PC-3 (cell line): ENCODE measurements around the gene DDX17. TPM values are rescaled to one million over a fixed set of nuclear protein-coding genes. Genes with fewer than 3 reads are reported as not detected.

Experiments
- ATAC-seq: fragments of 200-7000 bp; cut with Tn5 transposase; 2 replicates; pipeline ENCODE4 v1.9.1; 2020; ENCODE audit warnings: mild to moderate bottlenecking, moderate library complexity
- BruUV-seq: library from RNA; stranded (reverse); fragments of 400-500 nt; replicated peaks from 2 replicates; lab custom pipeline; 2021; lab: Mats Ljungman, UMichigan
- CTCF ChIA-PET: fragments of 300-600 bp; sonication (Branson Sonifier 250); formaldehyde crosslinking; loops from one replicate; lab custom pipeline; 2022; ENCODE audit warnings: antibody characterized with exemption; lab: Charles Lee
- POLR2A ChIA-PET: fragments of 300-600 bp; sonication (Branson Sonifier 250); formaldehyde crosslinking; loops from one replicate; lab custom pipeline; 2022; ENCODE audit warnings: antibody characterized with exemption; ENCODE audit not compliant: unreplicated experiment; lab: Charles Lee
- DNase-seq: peaks from one replicate; pipeline ENCODE4 v3.0.0-alpha.2; 2015
- H2AFZ ChIP-seq: fragments of 300-600 bp; sonication (generic); 2 replicates; pipeline ENCODE4 v1.6.0; 2016; ENCODE audit warnings: antibody characterized with exemption, low read length
- H3F3A ChIP-seq: fragments of 300-600 bp; sonication (generic); one replicate; pipeline ENCODE4 v1.6.0; 2017; ENCODE audit warnings: antibody characterized with exemption, low read length, control low read depth, mild to moderate bottlenecking; ENCODE audit not compliant: unreplicated experiment
- H3K27ac ChIP-seq: fragments of 300-600 bp; sonication (generic); 2 replicates; pipeline ENCODE4 v1.5.1; 2016; ENCODE audit warnings: mild to moderate bottlenecking, low read length
- H3K27me3 ChIP-seq: fragments of 300-600 bp; sonication (generic); 2 replicates; pipeline ENCODE4 v1.6.1; 2016; ENCODE audit warnings: low read length, mixed read lengths
- H3K36me3 ChIP-seq: fragments of 300-600 bp; sonication (generic); 2 replicates; pipeline ENCODE4 v1.6.1; 2016; ENCODE audit warnings: low read depth, mixed run types, low read length, mixed read lengths
- H3K4me1 ChIP-seq: fragments of 300-600 bp; sonication (generic); 2 replicates; pipeline ENCODE4 v1.5.1; 2016; ENCODE audit warnings: low read length; ENCODE audit not compliant: insufficient read depth
- H3K4me2 ChIP-seq: fragments of 300-600 bp; sonication (generic); 2 replicates; pipeline ENCODE4 v1.6.0; 2016; ENCODE audit warnings: low read length
- H3K4me3 ChIP-seq: fragments of 300-600 bp; sonication (generic); 2 replicates; pipeline ENCODE4 v1.5.1; 2016; ENCODE audit warnings: mild to moderate bottlenecking, low read length, mixed read lengths
- H3K79me2 ChIP-seq: fragments of 300-600 bp; sonication (generic); 2 replicates; pipeline ENCODE4 v1.6.1; 2017; ENCODE audit warnings: low read length, mixed read lengths
- H3K9ac ChIP-seq: fragments of 300-600 bp; sonication (generic); 2 replicates; pipeline ENCODE4 v1.6.0; 2016; ENCODE audit warnings: mild to moderate bottlenecking, low read length
- H3K9me2 ChIP-seq: fragments of 300-600 bp; sonication (generic); replicated peaks from 2 replicates; pipeline ENCODE4 v1.6.1; 2016; ENCODE audit warnings: mixed run types, low read length, mixed read lengths
- H3K9me3 ChIP-seq: fragments of 300-600 bp; sonication (generic); 2 replicates; pipeline ENCODE4 v1.6.1; 2016; ENCODE audit warnings: low read length, mixed read lengths
- H4K20me1 ChIP-seq: fragments of 300-600 bp; sonication (generic); 2 replicates; pipeline ENCODE4 v1.6.1; 2016; ENCODE audit warnings: low read length, mixed read lengths
- EZH2 ChIP-seq: fragments of 300-600 bp; sonication (generic); IDR thresholded peaks from one replicate; pipeline ENCODE4 v1.6.1; 2017; ENCODE audit warnings: antibody characterized with exemption, mild to moderate bottlenecking, low read length; ENCODE audit not compliant: unreplicated experiment
- EZH2phosphoT487 ChIP-seq: fragments of 300-600 bp; sonication (generic); IDR thresholded peaks from 2 replicates; pipeline ENCODE4 v1.6.1; 2018; ENCODE audit warnings: mild to moderate bottlenecking, antibody characterized with exemption, low read length, borderline replicate concordance
- intact Hi-C: fragments of 100-400 bp; cut with micrococcal nuclease; formaldehyde crosslinking; loops from 2 replicates; pipeline ENCODE4 v1.9.0; 2023
- total RNA-seq: library from RNA; depleted of rRNA; stranded (reverse); fragments of >200 nt; gene quantifications from 2 replicates; pipeline ENCODE4 v1.2.3, GENCODE V29; 2014
- TF ChIP-seq, protein P1 (sequence below): fragments of 300-600 bp; sonication (generic); conservative IDR thresholded peaks from 2 replicates; pipeline ENCODE4 v1.5.1; 2017; ENCODE audit warnings: antibody characterized with exemption, low read depth, mild to moderate bottlenecking, low read length

Gene DDX17
- total RNA-seq, 1 experiment from 2014 or later: 333 TPM

DNA sequence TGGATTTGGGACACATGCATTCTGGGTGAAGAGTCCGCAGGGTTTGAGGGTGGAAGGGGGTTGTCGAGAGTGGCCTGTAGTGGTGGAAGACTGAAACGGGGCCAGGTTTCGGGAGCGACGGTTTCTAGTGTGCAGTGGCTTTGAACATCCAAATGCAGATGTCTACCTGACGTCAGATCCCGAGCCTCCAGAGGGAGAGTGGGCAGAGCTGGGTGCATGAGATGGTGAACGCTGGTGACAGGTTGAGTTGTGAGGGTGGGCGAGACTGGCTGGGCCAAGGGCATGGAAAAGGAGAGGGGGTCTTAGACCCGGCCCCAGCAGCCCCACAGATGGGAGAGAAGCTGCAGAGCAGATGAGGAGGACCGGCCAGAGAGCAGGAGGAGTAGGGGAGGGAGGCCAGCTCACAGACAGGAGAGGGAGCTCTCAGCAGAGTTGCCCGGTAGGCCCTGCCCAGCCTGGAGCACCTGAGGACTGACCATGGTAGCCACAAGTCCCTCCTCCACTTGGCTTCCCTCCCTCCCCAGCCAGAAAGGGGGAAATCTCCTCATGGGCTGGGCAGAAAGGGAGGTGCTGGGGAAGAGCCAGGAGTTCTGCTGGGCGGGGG is 65.3 kb downstream of the DDX17 start:
- ATAC-seq (no peak), DNase-seq (no peak)
- TF ChIP-seq, protein P1, sequence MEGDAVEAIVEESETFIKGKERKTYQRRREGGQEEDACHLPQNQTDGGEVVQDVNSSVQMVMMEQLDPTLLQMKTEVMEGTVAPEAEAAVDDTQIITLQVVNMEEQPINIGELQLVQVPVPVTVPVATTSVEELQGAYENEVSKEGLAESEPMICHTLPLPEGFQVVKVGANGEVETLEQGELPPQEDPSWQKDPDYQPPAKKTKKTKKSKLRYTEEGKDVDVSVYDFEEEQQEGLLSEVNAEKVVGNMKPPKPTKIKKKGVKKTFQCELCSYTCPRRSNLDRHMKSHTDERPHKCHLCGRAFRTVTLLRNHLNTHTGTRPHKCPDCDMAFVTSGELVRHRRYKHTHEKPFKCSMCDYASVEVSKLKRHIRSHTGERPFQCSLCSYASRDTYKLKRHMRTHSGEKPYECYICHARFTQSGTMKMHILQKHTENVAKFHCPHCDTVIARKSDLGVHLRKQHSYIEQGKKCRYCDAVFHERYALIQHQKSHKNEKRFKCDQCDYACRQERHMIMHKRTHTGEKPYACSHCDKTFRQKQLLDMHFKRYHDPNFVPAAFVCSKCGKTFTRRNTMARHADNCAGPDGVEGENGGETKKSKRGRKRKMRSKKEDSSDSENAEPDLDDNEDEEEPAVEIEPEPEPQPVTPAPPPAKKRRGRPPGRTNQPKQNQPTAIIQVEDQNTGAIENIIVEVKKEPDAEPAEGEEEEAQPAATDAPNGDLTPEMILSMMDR: no peak
- TF ChIP-seq EZH2 (no peak), EZH2phosphoT487 (no peak)
- H3K9me2 ChIP-seq: no peaks in the 10 kb centered on the region
- no peak overlapping the region for H3K27ac ChIP-seq
- no peaks in the 10 kb centered on the region for H3F3A ChIP-seq
- CTCF ChIA-PET: no interaction called here
- H3K27me3 ChIP-seq: no peaks in the 10 kb centered on the region
- H3K4me1 ChIP-seq: no peaks in the 10 kb centered on the region
- POLR2A ChIA-PET: no interaction called here
- H3K79me2 ChIP-seq: no peaks in the 10 kb centered on the region
- no peaks in the 10 kb centered on the region for H3K36me3 ChIP-seq
- no peak overlapping the region for H3K9ac ChIP-seq
- H3K9me3 ChIP-seq: no peaks in the 10 kb centered on the region
- no peak overlapping the region for H3K4me3 ChIP-seq
- H4K20me1 ChIP-seq: no peaks in the 10 kb centered on the region
- intact Hi-C loops: no loop called here
- BruUV-seq: no TSS peak
- H2AFZ ChIP-seq: no peak overlapping the region
- no peak overlapping the region for H3K4me2 ChIP-seq

DNA sequence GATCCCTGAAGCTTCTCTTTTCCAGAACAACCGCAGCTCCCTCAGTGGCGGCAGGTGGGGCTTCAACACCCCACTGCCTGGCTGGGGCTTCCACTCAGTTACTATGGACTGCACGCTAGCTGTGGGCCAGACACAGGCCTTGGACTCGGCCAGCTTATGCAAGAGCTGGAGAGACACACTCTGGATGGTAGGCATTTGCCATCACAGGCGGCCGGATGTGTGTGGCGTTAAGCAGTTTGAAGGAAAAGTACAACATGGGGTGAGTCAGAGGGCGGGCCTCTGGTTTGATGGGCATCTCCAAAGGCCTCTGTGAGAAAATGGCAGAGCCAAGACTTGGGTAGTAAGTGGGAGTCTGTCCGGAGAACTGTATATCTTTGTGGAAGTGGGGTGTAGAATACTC is 68.7 kb downstream of the DDX17 start:
- BruUV-seq: no TSS peak
- Histone ChIP-seq H3K9ac (no peak overlapping the region), H4K20me1 (no peaks in the 10 kb centered on the region), H3K79me2 (no peaks in the 10 kb centered on the region), H3F3A (no peaks in the 10 kb centered on the region), H3K4me3 (no peak overlapping the region), H3K9me3 (no peaks in the 10 kb centered on the region), H2AFZ (no peak overlapping the region), H3K4me1 (no peaks in the 10 kb centered on the region), H3K27ac (no peak overlapping the region), H3K36me3 (no peaks in the 10 kb centered on the region), H3K4me2 (no peak overlapping the region), H3K27me3 (no peaks in the 10 kb centered on the region), H3K9me2 (no peaks in the 10 kb centered on the region)
- DNase-seq: no peak
- ChIA-PET POLR2A (no interaction called here), CTCF (no interaction called here)
- ATAC-seq: no peak
- intact Hi-C loops: no loop called here
- no peak for TF ChIP-seq EZH2phosphoT487
- TF ChIP-seq EZH2: no peak
- TF ChIP-seq, protein P1: no peak

DNA sequence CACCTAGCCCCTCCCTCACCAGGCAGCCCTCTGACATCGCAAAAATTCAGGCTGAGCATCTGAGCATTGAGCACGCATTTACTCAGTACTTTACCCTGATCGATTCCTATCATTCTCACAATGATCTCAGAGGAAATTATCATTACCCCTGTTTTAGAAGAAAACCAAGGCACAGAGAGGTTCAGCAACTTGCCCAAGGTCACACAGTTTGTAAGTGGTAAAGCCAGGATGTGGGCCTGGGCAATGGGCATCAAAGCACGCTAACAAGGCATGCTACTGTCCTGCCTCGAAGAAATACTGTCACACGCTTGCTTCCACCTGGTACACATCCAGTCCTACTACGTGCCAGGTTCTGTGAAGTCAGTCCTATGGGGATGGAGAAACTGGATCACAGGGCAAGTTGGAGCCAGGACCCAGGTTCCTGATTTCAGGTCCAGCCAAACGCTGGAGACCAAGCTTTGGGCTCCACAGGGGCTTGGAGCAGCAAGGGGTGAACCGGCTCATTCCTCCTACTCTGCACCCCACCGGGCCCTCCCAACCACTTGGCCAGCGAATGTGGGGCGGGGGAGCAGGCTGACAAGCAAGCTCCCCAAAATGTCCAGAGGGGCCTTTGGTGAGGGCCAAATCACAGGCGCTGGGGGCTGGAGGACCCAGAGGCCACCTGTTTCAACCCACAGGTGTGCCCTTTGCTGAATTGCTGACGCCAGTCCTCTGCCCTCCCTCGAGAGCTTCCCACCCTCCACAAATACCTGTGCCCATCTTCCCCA is 69.3 kb downstream of the DDX17 start:
- TF ChIP-seq EZH2phosphoT487 (no peak), EZH2 (no peak)
- TF ChIP-seq, protein P1: no peak

More for the DNA sequence above, 69.3 kb downstream of the DDX17 start:
- no peak for DNase-seq
- no peak for ATAC-seq
- intact Hi-C loops: no loop called here
- no peaks in the 10 kb centered on the region for H3K27me3 ChIP-seq
- H3K9ac ChIP-seq: no peak overlapping the region
- no peak overlapping the region for H3K27ac ChIP-seq
- no peak overlapping the region for H3K4me3 ChIP-seq
- POLR2A ChIA-PET: no interaction called here
- H2AFZ ChIP-seq: no peak overlapping the region
- CTCF ChIA-PET: no interaction called here
- H3K9me2 ChIP-seq: no peaks in the 10 kb centered on the region
- H3K4me2 ChIP-seq: no peak overlapping the region
- H3K36me3 ChIP-seq: no peaks in the 10 kb centered on the region
- no peaks in the 10 kb centered on the region for H3F3A ChIP-seq
- no peaks in the 10 kb centered on the region for H3K9me3 ChIP-seq
- H3K4me1 ChIP-seq: no peaks in the 10 kb centered on the region
- no peaks in the 10 kb centered on the region for H4K20me1 ChIP-seq
- BruUV-seq: no TSS peak
- no peaks in the 10 kb centered on the region for H3K79me2 ChIP-seq
